ENCODE results near the gene SF3B3.
"Not testable (repeated sequence)": the region's sequence is repeated elsewhere in the genome, so short reads cannot be mapped to it uniquely, and the experiment has no call there.

The SF3B3 gene

GRCh38 chr16:70510216-70510615 lies 13.4 kb upstream of the SF3B3 start:
- Histone ChIP-seq H3K27ac (ENCODE audit: low read depth in 2 of 2, low read length in 2 of 2) (no peak overlapping the region), H3K9ac (ENCODE audit: low read depth in 1 of 2, low read length in 2 of 2) (no peak overlapping the region), H3K4me1 (ENCODE audit: control insufficient read depth in 2 of 2, insufficient read depth in 2 of 2, low read length in 2 of 2) (no peaks in the 10 kb centered on the region), H3K4me3 (ENCODE audit: low read length in 2 of 2) (no peak overlapping the region), H3K36me3 (ENCODE audit: control insufficient read depth in 2 of 2, insufficient read depth in 2 of 2, low read length in 2 of 2) (peaks cover 63 to 66% of the 10 kb centered on the region in 2 donors), H3K9me3 (ENCODE audit: control insufficient read depth in 2 of 2, low read length in 2 of 2) (no peaks in the 10 kb centered on the region), H3K27me3 (ENCODE audit: control insufficient read depth in 2 of 2, insufficient read depth in 2 of 2, low read length in 2 of 2) (no peaks in the 10 kb centered on the region)

DNA sequence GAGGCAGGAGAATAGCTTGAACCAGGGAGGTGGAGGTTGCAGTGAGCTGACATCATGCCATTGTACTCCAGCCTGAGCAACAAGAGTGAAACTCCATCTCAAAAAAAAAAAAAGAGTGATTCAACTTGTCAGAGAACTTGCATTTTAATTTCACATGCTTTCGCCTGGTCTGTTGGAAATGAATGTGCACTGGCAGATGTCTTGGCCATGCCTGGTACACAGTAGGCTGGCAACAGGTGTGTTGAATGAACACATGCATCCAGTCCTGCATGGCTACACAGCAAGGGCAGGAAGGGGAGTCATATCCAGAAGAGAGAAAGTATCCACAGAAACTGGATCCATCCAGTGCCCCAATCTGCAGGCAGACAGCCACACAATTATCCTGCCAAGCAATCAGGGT lies 11.8 kb upstream of the SF3B3 start:
- no peaks in the 10 kb centered on the region for H3K4me1 ChIP-seq (ENCODE audit: control insufficient read depth in 2 of 2, insufficient read depth in 2 of 2, low read length in 2 of 2)
- H3K4me3 ChIP-seq (ENCODE audit: low read length in 2 of 2) = no peak overlapping the region
- H3K9ac ChIP-seq (ENCODE audit: low read depth in 1 of 2, low read length in 2 of 2) = no peak overlapping the region
- H3K27me3 ChIP-seq (ENCODE audit: control insufficient read depth in 2 of 2, insufficient read depth in 2 of 2, low read length in 2 of 2) = no peaks in the 10 kb centered on the region
- peaks cover 65 to 70% of the 10 kb centered on the region in 2 donors for H3K36me3 ChIP-seq (ENCODE audit: control insufficient read depth in 2 of 2, insufficient read depth in 2 of 2, low read length in 2 of 2)
- H3K27ac ChIP-seq (ENCODE audit: low read depth in 2 of 2, low read length in 2 of 2) = no peak overlapping the region
- H3K9me3 ChIP-seq (ENCODE audit: control insufficient read depth in 2 of 2, low read length in 2 of 2) = no peaks in the 10 kb centered on the region

GRCh38 chr16:70512456-70512855 lies 11.2 kb upstream of the SF3B3 start:
- no peak overlapping the region for H3K9ac ChIP-seq (ENCODE audit: low read depth in 1 of 2, low read length in 2 of 2)
- H3K4me3 ChIP-seq (ENCODE audit: low read length in 2 of 2) = no peak overlapping the region
- H3K9me3 ChIP-seq (ENCODE audit: control insufficient read depth in 2 of 2, low read length in 2 of 2) = no peaks in the 10 kb centered on the region
- no peaks in the 10 kb centered on the region for H3K27me3 ChIP-seq (ENCODE audit: control insufficient read depth in 2 of 2, insufficient read depth in 2 of 2, low read length in 2 of 2)
- H3K4me1 ChIP-seq (ENCODE audit: control insufficient read depth in 2 of 2, insufficient read depth in 2 of 2, low read length in 2 of 2) = no peaks in the 10 kb centered on the region
- no peak overlapping the region for H3K27ac ChIP-seq (ENCODE audit: low read depth in 2 of 2, low read length in 2 of 2)
- H3K36me3 ChIP-seq (ENCODE audit: control insufficient read depth in 2 of 2, insufficient read depth in 2 of 2, low read length in 2 of 2) = peaks cover 66 to 70% of the 10 kb centered on the region in 2 donors

DNA sequence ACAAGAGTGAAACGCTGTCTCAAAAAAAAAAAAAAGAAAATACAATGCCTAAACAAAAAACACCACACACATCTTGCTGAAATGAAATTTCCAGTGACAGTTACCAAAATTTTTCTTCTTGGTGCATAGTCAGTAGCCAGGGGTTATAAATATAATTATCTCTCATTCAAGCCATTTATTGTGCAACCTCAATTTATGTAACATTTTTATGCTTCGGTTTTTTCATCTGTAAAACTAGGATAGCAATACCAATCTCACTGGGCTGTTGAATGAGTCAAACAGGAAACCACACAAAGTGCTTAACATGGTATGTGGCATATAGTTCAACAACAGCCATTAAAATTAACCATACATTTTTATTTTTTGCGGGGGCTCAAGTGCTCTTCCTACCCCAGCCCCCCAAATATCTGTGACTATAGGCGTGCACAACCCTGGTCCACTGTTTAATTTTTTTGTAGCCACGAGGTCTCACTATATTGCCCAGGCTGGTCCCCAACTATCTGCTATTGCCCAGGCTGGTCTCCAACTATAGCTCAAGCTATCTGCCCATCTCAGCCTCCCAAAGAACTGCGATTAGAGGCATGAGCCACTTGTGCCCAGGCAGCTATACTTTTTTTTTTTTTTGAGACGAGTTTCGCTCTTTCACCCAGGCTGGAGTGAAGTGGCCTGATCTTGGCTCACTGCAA lies 2.9 kb upstream of the SF3B3 start:
- no peaks in the 10 kb centered on the region for H3K27me3 ChIP-seq (ENCODE audit: control insufficient read depth in 2 of 2, insufficient read depth in 2 of 2, low read length in 2 of 2)
- no peak overlapping the region for H3K27ac ChIP-seq (ENCODE audit: low read depth in 2 of 2, low read length in 2 of 2)
- peaks cover 10 to 12% of the 10 kb centered on the region in 2 donors for H3K36me3 ChIP-seq (ENCODE audit: control insufficient read depth in 2 of 2, insufficient read depth in 2 of 2, low read length in 2 of 2)
- peaks cover 10 to 14% of the 10 kb centered on the region in 2 donors for H3K4me1 ChIP-seq (ENCODE audit: control insufficient read depth in 2 of 2, insufficient read depth in 2 of 2, low read length in 2 of 2)
- H3K9ac ChIP-seq (ENCODE audit: low read depth in 1 of 2, low read length in 2 of 2) = no peak overlapping the region
- H3K9me3 ChIP-seq (ENCODE audit: control insufficient read depth in 2 of 2, low read length in 2 of 2) = no peaks in the 10 kb centered on the region
- H3K4me3 ChIP-seq (ENCODE audit: low read length in 2 of 2) = no peak overlapping the region

GRCh38 chr16:70522216-70523075 lies 1.2 kb upstream of the SF3B3 start:
- Histone ChIP-seq H3K4me1 (ENCODE audit: control insufficient read depth in 2 of 2, insufficient read depth in 2 of 2, low read length in 2 of 2) (peaks cover 10 to 20% of the 10 kb centered on the region in 2 donors), H3K9me3 (ENCODE audit: control insufficient read depth in 2 of 2, low read length in 2 of 2) (no peaks in the 10 kb centered on the region), H3K4me3 (ENCODE audit: low read length in 2 of 2) (peak overlapping the region; percentile 97 to 100), H3K27ac (ENCODE audit: low read depth in 2 of 2, low read length in 2 of 2) (peak overlapping the region in 1 of 2 donors; percentile 85), H3K36me3 (ENCODE audit: control insufficient read depth in 2 of 2, insufficient read depth in 2 of 2, low read length in 2 of 2) (peaks cover 13 to 16% of the 10 kb centered on the region in 2 donors), H3K27me3 (ENCODE audit: control insufficient read depth in 2 of 2, insufficient read depth in 2 of 2, low read length in 2 of 2) (no peaks in the 10 kb centered on the region), H3K9ac (ENCODE audit: low read depth in 1 of 2, low read length in 2 of 2) (peak overlapping the region; percentile 85 to 97)

DNA sequence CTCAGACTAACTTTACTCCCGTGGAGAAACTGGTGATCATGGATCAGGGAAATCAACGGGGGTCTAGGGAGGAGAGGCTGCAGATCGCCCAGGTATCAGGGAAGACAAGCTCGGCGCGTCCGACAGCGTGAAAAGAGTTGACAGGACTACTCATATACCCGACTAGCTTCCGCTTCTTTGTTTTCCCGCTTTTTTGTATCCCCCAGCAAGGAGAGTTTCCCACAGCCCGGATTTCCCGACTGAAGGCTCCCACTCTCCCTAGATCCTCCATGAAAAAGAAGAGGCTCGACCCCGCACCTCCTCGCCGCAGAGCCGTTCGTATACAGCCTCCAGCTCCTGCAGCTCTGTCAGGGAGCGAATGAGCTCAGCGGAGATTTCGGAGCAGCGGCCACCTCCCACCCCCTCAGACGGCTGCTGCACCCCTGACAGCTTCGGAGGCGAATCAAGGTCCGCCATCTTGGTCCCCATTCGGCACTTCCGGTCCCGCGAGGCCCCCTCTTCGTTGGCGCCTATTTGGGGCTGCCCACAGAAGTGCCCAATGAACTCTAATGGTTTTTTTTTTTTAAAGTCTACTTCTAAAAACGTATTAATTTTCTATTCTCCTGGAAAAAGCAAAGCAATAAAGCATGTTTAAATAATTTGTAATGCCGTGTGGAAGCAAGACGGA lies 407 bp upstream of the SF3B3 start, which contains the start of gene COG4:
Gene COG4 (minus strand): TSS at position 479 of the 667 bp plus-strand sequence. CDS start 11 bp downstream, at position 468.
- Histone ChIP-seq H3K9me3 (ENCODE audit: control insufficient read depth in 2 of 2, low read length in 2 of 2) (no peaks in the 10 kb centered on the region), H3K9ac (ENCODE audit: low read depth in 1 of 2, low read length in 2 of 2) (peak within 1 kb of the TSS; percentile 85 to 97), H3K4me1 (ENCODE audit: control insufficient read depth in 2 of 2, insufficient read depth in 2 of 2, low read length in 2 of 2) (peaks cover 10 to 20% of the 10 kb centered on the region in 2 donors), H3K36me3 (ENCODE audit: control insufficient read depth in 2 of 2, insufficient read depth in 2 of 2, low read length in 2 of 2) (peaks cover 13 to 15% of the 10 kb centered on the region in 2 donors), H3K4me3 (ENCODE audit: low read length in 2 of 2) (peak within 1 kb of the TSS; percentile 97 to 100), H3K27me3 (ENCODE audit: control insufficient read depth in 2 of 2, insufficient read depth in 2 of 2, low read length in 2 of 2) (no peaks in the 10 kb centered on the region), H3K27ac (ENCODE audit: low read depth in 2 of 2, low read length in 2 of 2) (peak within 1 kb of the TSS; percentile 59 to 85)

- H3K27me3 ChIP-seq (ENCODE audit: control insufficient read depth in 2 of 2, insufficient read depth in 2 of 2, low read length in 2 of 2); H3K9me3 ChIP-seq (ENCODE audit: control insufficient read depth in 2 of 2, low read length in 2 of 2): not testable (repeated sequence)
- Histone ChIP-seq H3K36me3 (ENCODE audit: control insufficient read depth in 2 of 2, insufficient read depth in 2 of 2, low read length in 2 of 2) (peaks cover 21 to 22% of the 10 kb centered on the region in 2 donors), H3K4me1 (ENCODE audit: control insufficient read depth in 2 of 2, insufficient read depth in 2 of 2, low read length in 2 of 2) (peaks cover 10 to 20% of the 10 kb centered on the region in 2 donors), H3K27ac (ENCODE audit: low read depth in 2 of 2, low read length in 2 of 2) (peak overlapping the region; percentile 59 to 85), H3K9ac (ENCODE audit: low read depth in 1 of 2, low read length in 2 of 2) (peak overlapping the region; percentile 85 to 97), H3K4me3 (ENCODE audit: low read length in 2 of 2) (peak overlapping the region; percentile 97 to 100)
These were observed 796 bp downstream of the SF3B3 start for GRCh38 chr16:70524399-70524825.

DNA sequence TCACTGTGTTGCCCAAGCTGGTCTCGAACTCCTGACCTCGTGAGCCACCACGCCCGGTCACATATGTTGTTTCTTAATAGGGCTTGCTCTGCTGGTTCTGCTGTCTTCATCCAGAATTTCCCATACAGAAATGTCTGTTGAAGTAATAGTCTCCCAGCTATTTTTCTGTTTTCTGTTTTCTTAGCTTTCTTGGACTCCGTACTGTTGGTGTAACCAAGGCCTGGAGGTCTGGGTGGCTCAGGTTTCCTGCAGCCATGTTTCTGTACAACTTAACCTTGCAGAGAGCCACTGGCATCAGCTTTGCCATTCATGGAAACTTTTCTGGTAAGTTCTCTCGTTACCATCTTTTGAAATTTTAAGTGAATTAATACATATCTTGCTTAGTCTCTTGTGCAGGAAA lies 2.8 kb downstream of the SF3B3 start:
- H3K9me3 ChIP-seq (ENCODE audit: control insufficient read depth in 2 of 2, low read length in 2 of 2) = no peaks in the 10 kb centered on the region
- H3K27ac ChIP-seq (ENCODE audit: low read depth in 2 of 2, low read length in 2 of 2) = no peak overlapping the region
- no peak overlapping the region for H3K4me3 ChIP-seq (ENCODE audit: low read length in 2 of 2)
- H3K9ac ChIP-seq (ENCODE audit: low read depth in 1 of 2, low read length in 2 of 2) = no peak overlapping the region
- peaks cover 10 to 20% of the 10 kb centered on the region in 2 donors for H3K4me1 ChIP-seq (ENCODE audit: control insufficient read depth in 2 of 2, insufficient read depth in 2 of 2, low read length in 2 of 2)
- H3K36me3 ChIP-seq (ENCODE audit: control insufficient read depth in 2 of 2, insufficient read depth in 2 of 2, low read length in 2 of 2) = peaks cover 31 to 34% of the 10 kb centered on the region in 2 donors
- no peaks in the 10 kb centered on the region for H3K27me3 ChIP-seq (ENCODE audit: control insufficient read depth in 2 of 2, insufficient read depth in 2 of 2, low read length in 2 of 2)

DNA sequence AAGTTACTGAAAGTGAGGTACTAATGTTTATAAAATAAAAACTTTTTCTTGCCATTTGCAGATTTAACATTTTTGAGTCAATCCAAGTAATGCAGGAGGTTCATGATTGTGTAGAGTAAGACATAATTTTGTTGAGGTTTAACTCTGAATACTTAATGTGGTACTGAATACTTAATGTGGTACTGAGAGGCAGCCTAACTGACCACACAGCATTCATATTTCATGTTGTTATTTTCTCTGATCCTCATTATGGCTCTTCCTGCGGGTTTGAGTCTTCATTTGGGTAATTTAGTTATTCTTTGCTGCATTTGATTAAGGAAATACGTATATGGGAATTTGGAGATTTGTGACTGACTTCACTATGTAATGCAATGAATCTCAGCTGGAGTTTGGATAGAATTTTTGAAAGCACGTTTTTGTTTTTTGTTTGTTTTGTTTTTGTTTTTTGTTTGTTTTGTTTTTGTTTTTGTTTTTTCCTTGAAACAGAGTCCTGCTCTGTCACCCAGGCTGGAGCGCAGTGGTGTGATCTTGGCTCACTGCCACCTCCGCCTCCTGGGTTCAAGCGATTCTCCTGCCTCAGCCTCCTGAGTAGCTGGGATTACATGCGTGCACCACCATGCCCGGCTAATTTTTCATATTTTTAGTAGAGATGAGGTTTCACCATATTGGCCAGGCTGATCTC lies 3.8 kb downstream of the SF3B3 start:
- H3K36me3 ChIP-seq (ENCODE audit: control insufficient read depth in 2 of 2, insufficient read depth in 2 of 2, low read length in 2 of 2) = peaks cover 40 to 42% of the 10 kb centered on the region in 2 donors
- H3K27me3 ChIP-seq (ENCODE audit: control insufficient read depth in 2 of 2, insufficient read depth in 2 of 2, low read length in 2 of 2) = no peaks in the 10 kb centered on the region

More for the DNA sequence above, 3.8 kb downstream of the SF3B3 start:
- no peak overlapping the region for H3K4me3 ChIP-seq (ENCODE audit: low read length in 2 of 2)
- no peak overlapping the region for H3K27ac ChIP-seq (ENCODE audit: low read depth in 2 of 2, low read length in 2 of 2)
- no peaks in the 10 kb centered on the region for H3K9me3 ChIP-seq (ENCODE audit: control insufficient read depth in 2 of 2, low read length in 2 of 2)
- H3K9ac ChIP-seq (ENCODE audit: low read depth in 1 of 2, low read length in 2 of 2) = no peak overlapping the region
- H3K4me1 ChIP-seq (ENCODE audit: control insufficient read depth in 2 of 2, insufficient read depth in 2 of 2, low read length in 2 of 2) = peaks cover 7 to 16% of the 10 kb centered on the region in 2 donors

Data from mucosa of rectum (tissue), 2 donors.